ENCODE data around the gene TMEM44. TPM values are rescaled to one million over a fixed set of nuclear protein-coding genes. Genes with fewer than 3 reads are reported as not detected.
"Not testable (repeated sequence)": the region's sequence is repeated elsewhere in the genome, so short reads cannot be mapped to it uniquely, and the experiment has no call there.

The TMEM44 gene
- total and polyA plus RNA-seq, 4 donors, result 7.0 to 31.5 (median 11.5) TPM

- DNase-seq (no peak), ATAC-seq (ENCODE audit: low FRiP score) (no peak)
- intact Hi-C loops (cut with DNase I), result no loop called here
- Histone ChIP-seq H3K27me3 (ENCODE audit: control insufficient read depth in 1 of 2, insufficient read depth in 2 of 2, low read length in 1 of 2) (no peaks in the 10 kb centered on the region), H3K27ac (ENCODE audit: low read depth in 1 of 2, low read length in 2 of 2) (no peak overlapping the region), H3K36me3 (ENCODE audit: control insufficient read depth in 1 of 2, insufficient read depth in 2 of 2, low read length in 1 of 2) (peaks cover 0 to 1% of the 10 kb centered on the region in 2 donors), H3K9me3 (ENCODE audit: control insufficient read depth, low read length) (no peaks in the 10 kb centered on the region), H3K4me1 (ENCODE audit: control insufficient read depth in 1 of 2, insufficient read depth in 2 of 2, low read length in 2 of 2) (no peaks in the 10 kb centered on the region), H3K4me3 (ENCODE audit: low read length in 2 of 2) (no peak overlapping the region)
- WGBS, 2 donors, result 95 to 96% methylated on average over 22 of the region's 22 CpGs
Measured at GRCh38 chr3:194637541-194638400, 4.6 kb upstream of the TMEM44 start.

- WGBS, 2 donors, result 81 to 86% methylated on average over 3 of the region's 3 CpGs
- ATAC-seq (ENCODE audit: low FRiP score), result no peak
- intact Hi-C loops (cut with DNase I), result no loop called here
- no peaks in the 10 kb centered on the region for H3K27me3 ChIP-seq (ENCODE audit: control insufficient read depth in 1 of 2, insufficient read depth in 2 of 2, low read length in 1 of 2)
- DNase-seq, result no peak
- no peaks in the 10 kb centered on the region for H3K4me1 ChIP-seq (ENCODE audit: control insufficient read depth in 1 of 2, insufficient read depth in 2 of 2, low read length in 2 of 2)
- H3K27ac ChIP-seq (ENCODE audit: low read depth in 1 of 2, low read length in 2 of 2), result no peak overlapping the region
- H3K36me3 ChIP-seq (ENCODE audit: control insufficient read depth in 1 of 2, insufficient read depth in 2 of 2, low read length in 1 of 2), result peaks cover 0 to 1% of the 10 kb centered on the region in 2 donors
- no peaks in the 10 kb centered on the region for H3K9me3 ChIP-seq (ENCODE audit: control insufficient read depth, low read length)
- no peak overlapping the region for H3K4me3 ChIP-seq (ENCODE audit: low read length in 2 of 2)
Measured at GRCh38 chr3:194637066-194637465, 3.8 kb upstream of the TMEM44 start.

GRCh38 chr3:194632809-194633348 lies 340 bp downstream of the TMEM44 start:
- intact Hi-C loops (cut with DNase I), result no loop called here
- DNase-seq, result no peak

GRCh38 chr3:194632226-194632808 lies 902 bp downstream of the TMEM44 start:
- no peaks in the 10 kb centered on the region for H3K9me3 ChIP-seq (ENCODE audit: control insufficient read depth, low read length)
- peak; percentile 12 for ATAC-seq (ENCODE audit: low FRiP score)
- no peak overlapping the region for H3K27ac ChIP-seq (ENCODE audit: low read depth in 1 of 2, low read length in 2 of 2)
- DNase-seq, result no peak
- no peak overlapping the region for H3K4me3 ChIP-seq (ENCODE audit: low read length in 2 of 2)
- H3K27me3 ChIP-seq (ENCODE audit: control insufficient read depth in 1 of 2, insufficient read depth in 2 of 2, low read length in 1 of 2), result no peaks in the 10 kb centered on the region
- intact Hi-C loops (cut with DNase I), result no loop called here
- 82 to 85% methylated on average over 11 of the region's 11 CpGs for WGBS, 2 donors
- no peaks in the 10 kb centered on the region for H3K4me1 ChIP-seq (ENCODE audit: control insufficient read depth in 1 of 2, insufficient read depth in 2 of 2, low read length in 2 of 2)
- H3K36me3 ChIP-seq (ENCODE audit: control insufficient read depth in 1 of 2, insufficient read depth in 2 of 2, low read length in 1 of 2), result no peaks in the 10 kb centered on the region

More at GRCh38 chr3:194632809-194633348, 340 bp downstream of the TMEM44 start:
- Histone ChIP-seq H3K4me3 (ENCODE audit: low read length in 2 of 2) (peak overlapping the region; percentile 44 to 55), H3K36me3 (ENCODE audit: control insufficient read depth in 1 of 2, insufficient read depth in 2 of 2, low read length in 1 of 2) (no peaks in the 10 kb centered on the region), H3K4me1 (ENCODE audit: control insufficient read depth in 1 of 2, insufficient read depth in 2 of 2, low read length in 2 of 2) (no peaks in the 10 kb centered on the region), H3K27me3 (ENCODE audit: control insufficient read depth in 1 of 2, insufficient read depth in 2 of 2, low read length in 1 of 2) (no peaks in the 10 kb centered on the region), H3K9me3 (ENCODE audit: control insufficient read depth, low read length) (no peaks in the 10 kb centered on the region), H3K27ac (ENCODE audit: low read depth in 1 of 2, low read length in 2 of 2) (no peak overlapping the region)
- WGBS, 2 donors, result 2 to 4% methylated on average over 32 to 56 of the region's 56 CpGs
- ATAC-seq (ENCODE audit: low FRiP score), result peak; percentile 30

GRCh38 chr3:194631696-194632095 lies 1.5 kb downstream of the TMEM44 start:
- WGBS, 2 donors, result 96% methylated on average over 4 of the region's 4 CpGs
- no peaks in the 10 kb centered on the region for H3K4me1 ChIP-seq (ENCODE audit: control insufficient read depth in 1 of 2, insufficient read depth in 2 of 2, low read length in 2 of 2)
- no peaks in the 10 kb centered on the region for H3K9me3 ChIP-seq (ENCODE audit: control insufficient read depth, low read length)
- DNase-seq (no peak), ATAC-seq (ENCODE audit: low FRiP score) (no peak)
- no peaks in the 10 kb centered on the region for H3K27me3 ChIP-seq (ENCODE audit: control insufficient read depth in 1 of 2, insufficient read depth in 2 of 2, low read length in 1 of 2)
- H3K36me3 ChIP-seq (ENCODE audit: control insufficient read depth in 1 of 2, insufficient read depth in 2 of 2, low read length in 1 of 2), result no peaks in the 10 kb centered on the region
- intact Hi-C loops (cut with DNase I), result no loop called here
- H3K27ac ChIP-seq (ENCODE audit: low read depth in 1 of 2, low read length in 2 of 2), result no peak overlapping the region
- H3K4me3 ChIP-seq (ENCODE audit: low read length in 2 of 2), result no peak overlapping the region

- H3K4me1 ChIP-seq (ENCODE audit: control insufficient read depth in 1 of 2, insufficient read depth in 2 of 2, low read length in 2 of 2); H3K27me3 ChIP-seq (ENCODE audit: control insufficient read depth in 1 of 2, insufficient read depth in 2 of 2, low read length in 1 of 2); DNase-seq; H3K27ac ChIP-seq (ENCODE audit: low read depth in 1 of 2, low read length in 2 of 2); H3K36me3 ChIP-seq (ENCODE audit: control insufficient read depth in 1 of 2, insufficient read depth in 2 of 2, low read length in 1 of 2); H3K4me3 ChIP-seq (ENCODE audit: low read length in 2 of 2); intact Hi-C loops (cut with DNase I); H3K9me3 ChIP-seq (ENCODE audit: control insufficient read depth, low read length); ATAC-seq (ENCODE audit: low FRiP score): not testable (repeated sequence)
- 93 to 94% methylated on average over 27 to 29 of the region's 29 CpGs for WGBS, 2 donors
Measured at GRCh38 chr3:194630681-194631080, 2.5 kb downstream of the TMEM44 start.

- DNase-seq, result no peak
- intact Hi-C loops (cut with DNase I), result no loop called here
- Histone ChIP-seq H3K27ac (ENCODE audit: low read depth in 1 of 2, low read length in 2 of 2) (no peak overlapping the region), H3K36me3 (ENCODE audit: control insufficient read depth in 1 of 2, insufficient read depth in 2 of 2, low read length in 1 of 2) (no peaks in the 10 kb centered on the region), H3K4me3 (ENCODE audit: low read length in 2 of 2) (no peak overlapping the region), H3K4me1 (ENCODE audit: control insufficient read depth in 1 of 2, insufficient read depth in 2 of 2, low read length in 2 of 2) (no peaks in the 10 kb centered on the region), H3K9me3 (ENCODE audit: control insufficient read depth, low read length) (no peaks in the 10 kb centered on the region), H3K27me3 (ENCODE audit: control insufficient read depth in 1 of 2, insufficient read depth in 2 of 2, low read length in 1 of 2) (no peaks in the 10 kb centered on the region)
- 98% methylated on average over 6 of the region's 6 CpGs for WGBS, 2 donors
- no peak for ATAC-seq (ENCODE audit: low FRiP score)
Measured at GRCh38 chr3:194624956-194625355, 8.3 kb downstream of the TMEM44 start.

GRCh38 chr3:194623449-194624290 lies 9.5 kb downstream of the TMEM44 start:
- no peak for ATAC-seq (ENCODE audit: low FRiP score)
- Histone ChIP-seq H3K9me3 (ENCODE audit: control insufficient read depth, low read length) (no peaks in the 10 kb centered on the region), H3K27ac (ENCODE audit: low read depth in 1 of 2, low read length in 2 of 2) (no peak overlapping the region), H3K4me1 (ENCODE audit: control insufficient read depth in 1 of 2, insufficient read depth in 2 of 2, low read length in 2 of 2) (no peaks in the 10 kb centered on the region), H3K27me3 (ENCODE audit: control insufficient read depth in 1 of 2, insufficient read depth in 2 of 2, low read length in 1 of 2) (no peaks in the 10 kb centered on the region), H3K36me3 (ENCODE audit: control insufficient read depth in 1 of 2, insufficient read depth in 2 of 2, low read length in 1 of 2) (no peaks in the 10 kb centered on the region), H3K4me3 (ENCODE audit: low read length in 2 of 2) (no peak overlapping the region)
- WGBS, 2 donors, result 95% methylated on average over 25 of the region's 25 CpGs
- peak in 1 of 2 donors; percentile 58 for DNase-seq
- intact Hi-C loops (cut with DNase I), result no loop called here
